PFSK-1 (cell line): ENCODE results near the gene DPM1.

Source experiments
- FOXP2 ChIP-seq: optimal IDR thresholded peaks from 2 replicates; pipeline ENCODE3; 2011; ENCODE audit warnings: borderline replicate concordance, control low read depth, inconsistent platforms; ENCODE audit not compliant: insufficient read depth; ENCODE audit errors: extremely low read length, extremely low read depth
- POLR2AphosphoS5 ChIP-seq: IDR thresholded peaks from 2 replicates; pipeline ENCODE4 v1.6.1; 2012; ENCODE audit warnings: low read depth, mild to moderate bottlenecking, control low read depth, low read length, moderate library complexity
- REST ChIP-seq, 2 experiments: IDR thresholded peaks; 2 replicates each; pipeline versions ENCODE4 v1.6.1 to v1.8.0; 2011 to 2012; ENCODE audit warnings: low read depth in 2 of 2, low read length in 2 of 2, control low read depth in 1 of 2, inconsistent platforms in 1 of 2, mild to moderate bottlenecking in 1 of 2, moderate library complexity in 1 of 2; ENCODE audit not compliant: insufficient read depth in 1 of 2
- SIN3A ChIP-seq: IDR thresholded peaks from 2 replicates; pipeline ENCODE4 v1.6.1; 2012; ENCODE audit warnings: mild to moderate bottlenecking, low read length, moderate library complexity, borderline replicate concordance; ENCODE audit not compliant: insufficient read depth
- TAF1 ChIP-seq: IDR thresholded peaks from 2 replicates; pipeline ENCODE4 v1.6.1; 2012; ENCODE audit warnings: low read length, control low read depth, borderline replicate concordance; ENCODE audit not compliant: insufficient read depth

Gene DPM1

DNA sequence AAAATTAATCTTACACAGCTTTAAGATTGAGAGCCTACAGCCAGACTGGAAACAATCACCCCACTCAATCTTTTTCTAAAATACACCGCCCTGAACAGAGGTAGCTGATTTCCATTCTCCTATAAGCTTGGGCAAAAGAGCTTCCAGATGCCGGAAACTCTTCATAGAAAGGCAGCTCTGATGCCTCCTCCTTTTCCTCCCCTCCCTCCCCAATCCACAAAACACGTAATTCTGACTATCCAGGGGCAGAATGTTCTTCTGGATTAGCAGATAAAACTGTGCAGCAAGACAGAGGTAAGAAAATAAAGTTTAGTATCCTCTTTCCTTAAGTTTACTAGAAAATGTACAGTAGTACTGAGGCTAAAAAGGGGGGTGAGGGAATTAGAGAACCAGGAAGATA lies 42.9 kb downstream of the DPM1 start:
- TF ChIP-seq FOXP2 (no peak), REST (IDR thresholded peaks at IDR 0.05; ENCODE audit: insufficient read depth in 1 of 2, low read depth in 2 of 2, low read length in 2 of 2) (no peak), SIN3A (no peak), TAF1 (no peak), POLR2AphosphoS5 (no peak)

DNA sequence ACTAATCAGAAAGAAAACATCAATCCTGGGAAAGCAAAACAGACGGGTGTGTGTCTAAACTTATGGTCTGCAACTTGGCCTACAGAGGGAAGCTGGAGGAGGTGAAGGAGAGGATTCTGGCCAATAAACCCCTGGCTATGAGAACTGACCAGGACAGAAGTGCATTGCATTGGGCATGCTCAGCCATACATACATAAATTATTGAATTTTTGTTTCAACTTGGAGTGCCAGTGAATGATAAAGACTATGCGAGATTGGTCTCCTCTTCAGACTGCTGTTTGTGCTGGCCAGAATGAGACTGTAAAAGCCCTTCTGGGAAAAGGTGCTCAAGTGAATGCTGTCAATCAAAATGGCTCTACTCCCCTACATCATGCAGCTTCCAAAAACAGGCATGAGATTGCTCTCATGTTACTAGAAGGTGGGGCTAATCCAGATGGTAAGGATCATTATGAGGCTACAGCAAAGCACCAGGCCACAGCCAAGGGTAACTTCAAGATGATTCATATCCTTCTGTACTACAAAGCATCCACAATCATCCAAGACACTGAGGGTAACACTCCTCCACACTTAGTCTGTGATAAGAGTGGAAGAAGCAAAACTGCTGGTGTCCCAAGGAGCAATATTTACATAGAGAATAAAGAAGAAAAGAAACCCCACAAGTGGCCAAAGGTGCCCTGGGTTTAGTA lies 44.5 kb downstream of the DPM1 start:
- TF ChIP-seq FOXP2 (no peak), REST (IDR thresholded peaks at IDR 0.05; ENCODE audit: insufficient read depth in 1 of 2, low read depth in 2 of 2, low read length in 2 of 2) (no peak), SIN3A (no peak), POLR2AphosphoS5 (no peak), TAF1 (no peak)

GRCh38 chr20:50911716-50912115 lies 46.6 kb downstream of the DPM1 start:
- no peak for TF ChIP-seq SIN3A

- TF ChIP-seq REST (IDR thresholded peaks at IDR 0.05; ENCODE audit: insufficient read depth in 1 of 2, low read depth in 2 of 2, low read length in 2 of 2) (no peak), FOXP2 (no peak), TAF1 (no peak), SIN3A (no peak), POLR2AphosphoS5 (no peak)
Measured at GRCh38 chr20:50911030-50911429, 47.3 kb downstream of the DPM1 start.

- TF ChIP-seq REST (IDR thresholded peaks at IDR 0.05; ENCODE audit: insufficient read depth in 1 of 2, low read depth in 2 of 2, low read length in 2 of 2), result no peak
- TF ChIP-seq FOXP2, result no peak
- TF ChIP-seq POLR2AphosphoS5, result no peak
- no peak for TF ChIP-seq SIN3A
- TF ChIP-seq TAF1, result no peak
Measured at GRCh38 chr20:50909413-50909812, 48.9 kb downstream of the DPM1 start.
